ENCODE data around the gene PCSK6.

The PCSK6 gene

DNA sequence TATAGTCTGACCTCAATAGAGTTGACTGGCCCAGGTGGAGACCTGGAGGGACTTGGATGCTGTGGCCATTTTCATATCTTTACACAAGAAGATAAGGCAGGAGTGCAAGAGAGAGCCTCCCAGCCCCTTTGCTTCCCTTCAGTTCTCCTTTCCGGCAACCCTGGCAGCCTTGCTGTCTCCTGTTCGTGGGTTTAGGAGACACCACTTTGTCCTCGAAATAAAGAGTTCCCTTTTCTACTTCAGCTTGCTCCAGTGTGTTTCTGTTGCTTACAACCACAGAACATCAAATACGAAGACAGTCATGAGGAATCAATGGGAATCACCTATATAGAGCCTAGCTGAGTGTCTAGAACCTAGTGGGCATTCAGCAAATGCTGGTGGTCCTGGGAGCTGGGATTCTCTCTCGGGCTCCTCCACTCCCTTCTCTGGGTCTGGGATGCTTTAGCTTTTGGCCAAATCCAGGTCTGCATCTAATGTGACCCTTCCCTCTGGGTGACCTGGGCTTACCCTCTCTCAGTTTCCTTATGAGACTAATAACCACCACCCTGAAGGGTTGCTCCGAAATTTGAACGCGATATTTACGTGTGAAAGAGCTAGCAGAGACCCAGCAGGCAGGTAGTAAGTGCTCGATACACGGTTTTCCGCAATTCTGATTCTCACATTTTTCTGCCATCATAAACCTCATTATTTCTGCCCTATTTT is 44.5 kb downstream of the PCSK6 start:
- peak; percentile 10 for DNase-seq

DNA sequence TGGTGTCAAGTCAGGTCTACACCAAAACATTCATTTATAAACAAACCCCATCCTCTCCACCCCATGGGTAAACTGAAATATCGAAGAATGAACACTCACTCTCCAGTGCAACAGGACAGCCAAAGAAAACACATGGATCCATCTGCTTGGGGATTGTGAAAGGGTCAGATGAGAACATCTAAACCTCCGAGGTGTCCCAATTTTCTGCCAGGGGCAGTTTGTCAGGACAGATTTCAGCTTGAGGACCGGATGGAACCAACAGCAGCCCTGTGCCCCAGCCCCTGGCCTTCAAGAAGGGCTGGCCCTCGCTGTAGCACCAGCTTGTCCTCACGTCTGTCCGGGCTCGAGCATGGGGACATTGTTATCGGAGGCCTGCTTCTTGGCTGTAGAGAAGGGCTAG is 45.5 kb downstream of the PCSK6 start:
- no peak for DNase-seq

DNA sequence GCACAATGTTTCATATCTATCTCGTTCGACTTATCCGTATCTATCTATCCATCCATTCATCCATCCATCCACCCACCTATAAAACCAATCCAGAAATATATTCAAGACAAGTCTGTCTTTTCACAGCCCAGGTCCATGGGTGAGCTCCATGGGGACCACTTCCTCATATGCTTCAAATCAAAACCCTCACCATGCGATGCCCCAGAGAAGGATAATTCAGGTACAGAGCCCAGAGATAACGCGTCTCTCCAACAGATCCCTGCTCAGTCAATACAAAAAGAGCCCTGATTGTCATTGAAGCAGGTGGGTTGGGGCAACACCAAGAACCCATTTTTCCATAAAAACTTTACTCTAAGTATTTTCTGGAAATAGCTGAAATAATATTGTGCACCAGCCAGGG is 47.2 kb downstream of the PCSK6 start:
- no peak for DNase-seq

DNA sequence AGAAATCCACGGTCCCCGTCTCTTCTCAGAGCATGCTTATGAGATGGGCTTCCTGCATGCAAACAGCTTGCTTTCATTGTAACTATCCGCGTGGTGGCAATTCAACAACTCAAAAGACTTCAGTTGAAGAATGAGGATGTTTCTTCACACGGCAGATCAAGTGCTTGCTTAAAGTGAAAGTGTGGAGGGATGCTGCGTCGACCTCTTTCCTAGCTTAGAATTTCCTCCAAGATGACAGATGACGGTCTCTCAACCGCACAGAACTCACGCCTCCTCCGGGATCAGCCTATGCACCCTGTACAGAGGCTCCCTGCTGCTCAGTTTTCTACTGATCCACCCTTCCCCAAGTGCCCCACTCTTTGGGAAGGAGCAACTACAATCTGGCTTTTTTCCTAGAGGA is 47.8 kb downstream of the PCSK6 start:
- DNase-seq: peak; percentile 17

DNA sequence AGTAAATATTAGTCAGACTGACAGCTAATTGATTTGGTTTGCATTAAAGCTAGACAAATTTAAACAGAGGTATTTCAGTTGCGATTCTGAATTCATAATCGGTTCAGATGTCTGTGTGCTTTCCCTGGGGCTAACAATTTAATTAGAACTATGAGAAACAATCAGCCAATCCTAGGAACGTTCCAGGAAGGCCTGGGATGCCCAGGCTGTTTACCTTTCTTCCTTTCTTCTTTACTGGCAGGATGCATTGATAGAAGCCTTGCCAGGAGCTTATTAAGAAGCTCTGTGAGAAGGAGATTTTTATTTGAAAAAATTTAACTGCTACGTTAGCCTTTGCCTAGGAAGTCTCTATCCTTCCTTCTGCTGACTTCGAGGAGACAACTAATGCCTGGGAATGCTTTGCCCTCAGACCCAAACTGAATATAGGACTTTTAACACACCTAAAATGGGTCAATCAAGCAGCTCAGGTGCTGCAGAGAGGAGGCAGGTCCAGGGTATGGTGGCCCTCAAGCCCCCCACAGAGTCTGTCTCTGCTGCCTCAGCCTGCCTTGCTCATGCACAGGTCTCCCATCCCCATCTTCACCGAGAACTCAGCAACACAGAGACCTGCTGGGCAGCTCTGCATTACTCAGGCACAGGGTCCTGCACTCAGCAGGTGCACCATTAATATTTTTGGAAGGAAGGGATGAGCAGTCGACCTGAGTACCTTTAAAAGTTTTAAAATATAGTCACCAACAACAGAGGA is 48.5 kb downstream of the PCSK6 start:
- DNase-seq: no peak

DNA sequence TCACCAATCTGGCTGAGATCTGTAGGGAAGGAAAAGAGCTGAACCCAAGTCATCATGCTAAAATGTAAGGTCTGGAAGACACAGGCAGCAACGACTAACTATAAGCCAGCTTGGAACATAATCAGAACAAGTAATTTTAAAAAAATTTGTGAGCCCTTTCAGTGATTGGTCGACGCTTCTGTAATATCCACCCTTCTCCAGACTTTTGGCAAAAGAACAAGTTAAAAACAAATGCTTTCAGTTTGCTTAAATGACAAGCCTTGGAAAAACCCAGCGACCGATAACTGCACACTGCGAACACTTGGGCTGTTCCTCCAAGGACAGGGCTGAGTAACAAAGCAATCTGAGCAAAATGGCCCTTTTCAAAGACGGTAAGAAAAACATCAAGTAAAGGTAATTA is 49.6 kb downstream of the PCSK6 start:
- DNase-seq: no peak

DNA sequence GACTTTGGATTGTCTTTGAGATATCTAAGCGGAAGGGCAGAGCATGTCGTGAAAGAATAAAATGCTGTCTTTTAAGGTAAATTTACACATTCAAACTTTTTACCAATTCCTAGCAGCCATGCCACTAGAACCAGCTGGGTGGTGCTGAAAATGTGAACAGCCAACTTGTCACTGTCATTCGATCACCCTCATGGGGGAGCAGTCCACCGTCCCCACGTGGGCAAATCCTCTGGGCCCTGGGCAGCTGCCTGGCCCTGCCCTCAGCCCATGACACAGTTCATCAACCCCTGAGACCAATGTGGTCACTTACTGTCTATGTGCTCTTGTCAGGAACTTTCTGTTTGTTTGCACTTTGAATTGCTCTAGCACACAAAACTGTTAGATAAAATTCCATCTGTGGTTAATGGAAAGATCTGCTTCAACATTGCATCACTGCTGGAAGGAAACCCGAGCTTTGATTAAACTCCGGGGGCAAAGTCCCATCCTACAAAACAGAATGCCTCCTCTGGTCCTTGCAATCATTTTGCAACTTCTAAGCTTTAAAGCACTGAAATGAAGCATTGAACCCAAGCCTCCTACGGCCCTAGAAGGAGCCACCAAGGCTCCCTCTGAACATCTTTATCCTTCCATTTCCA is 50.1 kb downstream of the PCSK6 start:
- no peak for DNase-seq

DNA sequence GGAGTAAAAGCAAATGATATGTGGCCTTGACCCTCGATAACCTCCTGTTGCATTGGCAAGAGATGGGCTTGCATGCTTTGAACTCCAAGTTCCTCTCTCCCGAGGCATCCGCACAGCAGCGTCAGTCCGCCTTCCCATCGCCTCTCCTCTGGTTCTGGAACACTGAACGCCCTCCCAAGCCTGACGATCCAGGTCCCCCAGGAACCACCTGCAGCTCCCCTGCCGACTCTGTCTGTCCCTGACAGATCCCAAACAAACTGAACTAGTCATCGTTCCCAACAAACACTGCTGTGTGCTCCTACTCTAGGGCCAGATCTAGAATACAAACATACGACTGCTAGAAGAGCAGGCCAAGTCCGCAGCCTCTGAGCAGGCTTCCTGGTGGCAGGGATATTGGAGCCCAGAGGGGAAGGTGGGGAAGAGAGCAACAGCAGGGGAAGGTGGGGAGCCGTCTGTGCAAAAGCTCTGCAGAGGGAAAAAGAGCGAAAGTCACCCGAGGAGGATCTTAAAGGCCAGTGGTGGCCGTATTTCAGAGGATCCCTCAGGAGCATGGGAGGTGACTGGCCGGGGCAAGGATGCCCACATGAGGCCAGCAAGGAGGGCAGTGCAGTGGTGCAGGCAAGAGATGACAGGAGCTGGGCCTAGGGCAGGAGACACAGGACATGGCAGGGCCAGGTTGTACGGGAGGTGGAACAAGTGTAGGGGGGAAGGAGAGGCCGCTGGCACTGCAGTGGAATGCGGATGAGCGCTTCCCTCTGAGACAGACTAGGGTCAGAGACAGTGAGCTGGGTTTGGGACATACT is 50.8 kb downstream of the PCSK6 start:
- DNase-seq: no peak

DNA sequence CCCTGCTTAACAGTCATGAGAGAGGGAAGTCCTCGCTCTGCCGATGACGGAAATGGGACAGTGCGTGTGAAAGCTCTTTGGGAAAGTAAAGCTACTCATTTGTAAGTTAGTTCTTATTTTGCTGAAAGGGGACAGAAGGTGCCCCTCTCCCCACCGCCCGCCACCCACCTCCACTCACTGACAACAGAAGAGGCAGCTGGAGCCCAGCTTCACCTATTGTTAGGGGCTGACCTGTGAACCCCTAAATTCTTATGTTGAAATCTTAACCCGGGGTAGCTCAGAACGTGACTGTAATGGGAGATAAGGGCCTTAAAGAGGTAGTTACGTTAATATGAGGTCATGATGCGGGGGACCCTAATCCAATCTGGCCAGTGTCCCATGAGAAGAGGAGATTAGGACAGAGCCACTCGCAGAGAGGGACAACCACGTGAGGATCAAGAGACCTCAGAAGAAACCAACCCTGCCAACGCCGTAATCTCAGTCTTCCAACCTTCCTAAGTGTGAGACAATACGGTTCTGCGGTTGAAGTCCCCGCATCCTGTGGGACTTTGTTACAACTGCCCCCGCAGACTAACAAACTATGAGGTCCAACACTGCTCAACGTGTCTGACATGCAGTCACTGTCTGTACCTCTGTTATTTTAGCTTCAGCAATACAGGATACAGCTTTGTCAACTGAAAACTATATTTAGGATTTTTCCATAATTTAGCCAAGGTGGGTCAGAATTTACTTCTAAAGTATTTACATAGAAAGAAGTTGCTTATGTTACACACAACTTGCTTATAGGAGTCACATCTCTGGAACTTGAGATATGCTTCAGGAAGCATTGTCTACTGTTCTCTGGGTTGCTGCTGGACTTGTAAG is 51.7 kb downstream of the PCSK6 start:
- no peak for DNase-seq

DNA sequence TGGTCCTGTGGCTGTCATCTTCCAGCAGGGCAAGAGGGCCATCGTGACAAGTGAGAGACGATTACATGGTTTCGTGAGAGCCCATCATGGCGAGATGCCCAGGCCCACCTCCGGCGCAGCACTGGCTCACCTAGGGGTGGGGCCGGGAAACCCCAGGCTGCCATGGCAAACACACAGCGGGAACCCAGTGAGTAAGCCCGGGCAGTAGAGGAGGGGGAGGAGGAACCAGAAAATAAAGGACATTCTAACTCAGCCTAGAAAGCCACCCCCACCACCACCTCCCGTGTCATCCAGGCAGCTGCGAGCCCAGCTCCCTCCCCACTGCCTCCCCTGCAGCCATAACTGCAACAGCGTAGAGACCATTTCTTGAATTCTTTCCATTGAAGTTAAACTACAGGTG is 52.3 kb downstream of the PCSK6 start:
- no peak for DNase-seq

DNA sequence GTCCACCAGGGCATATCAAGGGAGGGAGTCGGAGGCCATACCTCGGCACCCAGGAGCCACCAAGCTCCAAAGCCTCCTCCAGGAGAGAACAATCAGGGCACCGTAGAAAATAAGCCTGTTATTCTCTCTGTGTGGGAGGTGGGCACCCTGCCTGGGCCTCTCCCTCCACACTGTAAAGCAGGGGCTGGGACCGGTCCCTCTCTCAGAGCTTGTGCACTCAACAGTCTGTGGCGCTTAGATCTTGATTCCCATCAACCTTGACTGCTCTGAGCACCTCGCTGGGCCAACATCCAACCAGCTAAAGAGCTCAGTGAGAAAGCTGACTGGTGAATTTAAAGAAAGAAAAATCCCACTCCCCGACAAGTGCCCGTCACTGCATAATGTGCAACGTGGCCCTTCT is 53.0 kb downstream of the PCSK6 start:
- no peak for DNase-seq

DNA sequence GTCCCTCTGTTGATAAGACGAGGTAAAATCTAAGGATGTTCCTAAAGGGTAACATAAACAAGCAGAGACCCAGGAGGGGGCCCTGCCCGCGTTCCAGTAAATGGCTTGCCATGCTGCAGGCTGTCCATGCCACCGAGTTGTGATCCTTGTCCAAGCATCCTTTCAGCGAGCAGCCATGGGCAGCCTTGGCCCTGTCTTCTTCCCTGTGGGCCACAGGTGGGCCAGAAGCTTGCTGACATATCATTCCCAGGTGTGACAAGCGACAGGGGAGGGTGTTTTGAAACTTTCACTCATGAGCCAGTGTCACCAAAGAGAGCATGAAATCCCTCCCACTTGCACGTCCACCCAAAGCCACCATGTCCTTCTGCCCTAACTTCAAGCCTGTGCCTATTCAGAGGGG is 53.7 kb downstream of the PCSK6 start:
- no peak for DNase-seq

DNA sequence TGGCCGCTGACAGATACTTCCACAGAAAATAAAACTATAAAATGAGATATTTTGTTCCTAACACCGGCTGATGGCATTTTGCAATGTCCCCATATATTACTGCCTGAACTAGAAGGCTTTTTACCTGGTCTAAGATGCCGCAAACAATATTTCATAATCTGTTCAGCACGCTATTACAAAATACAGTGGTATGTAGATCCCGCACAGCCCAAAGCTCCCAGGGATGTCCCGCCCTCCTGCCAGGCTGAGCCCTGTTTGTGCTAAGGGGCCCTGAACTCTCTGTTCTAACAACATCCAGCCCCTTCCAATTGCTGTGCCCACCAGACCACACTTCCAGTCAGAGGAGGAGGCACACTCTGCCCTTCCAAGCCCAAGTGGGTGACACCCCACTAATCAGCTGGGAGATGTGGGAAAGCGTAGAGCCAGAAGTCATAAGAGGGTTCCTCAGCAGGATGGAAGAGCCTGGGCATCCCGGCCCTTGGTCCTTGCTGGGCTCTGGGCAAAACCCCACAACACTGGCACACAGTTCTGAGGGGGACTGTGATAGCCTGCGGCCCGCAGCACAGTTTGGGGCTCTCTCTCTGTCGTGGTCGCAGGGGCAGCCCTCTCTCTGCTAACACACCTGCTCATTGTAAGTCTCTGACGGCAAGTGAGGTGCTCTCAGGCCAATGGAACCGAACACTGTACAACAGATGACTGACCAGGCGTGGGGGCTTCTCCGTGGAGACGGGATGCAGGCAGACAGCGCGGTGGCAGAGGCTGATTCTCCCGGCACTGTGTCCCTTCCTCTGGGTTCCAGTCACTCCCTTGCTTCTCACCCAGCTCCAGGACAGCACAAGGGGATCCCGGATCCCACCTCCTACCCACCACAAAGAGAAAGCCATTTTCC is 55.2 kb downstream of the PCSK6 start:
- DNase-seq: no peak

DNA sequence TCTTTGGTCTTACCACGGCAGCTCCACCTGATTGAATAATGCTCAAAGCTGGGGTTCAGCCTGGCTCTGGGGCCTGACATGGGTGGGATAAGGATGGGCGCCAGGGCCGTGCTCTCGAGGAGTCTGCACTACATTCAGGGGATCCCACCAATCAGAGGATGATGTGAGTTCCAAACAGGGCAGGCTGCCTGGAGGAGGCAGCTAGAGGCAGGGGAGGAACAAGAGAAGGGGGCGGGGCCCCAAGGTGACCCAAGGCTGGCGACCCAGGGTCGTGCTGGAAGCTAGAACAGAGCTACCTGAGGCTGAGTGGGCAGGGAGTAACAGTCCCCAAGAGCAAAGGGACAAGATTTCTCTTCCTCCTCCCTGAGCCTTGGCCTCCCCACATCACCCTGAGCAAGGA is 56.1 kb downstream of the PCSK6 start:
- DNase-seq: no peak

DNA sequence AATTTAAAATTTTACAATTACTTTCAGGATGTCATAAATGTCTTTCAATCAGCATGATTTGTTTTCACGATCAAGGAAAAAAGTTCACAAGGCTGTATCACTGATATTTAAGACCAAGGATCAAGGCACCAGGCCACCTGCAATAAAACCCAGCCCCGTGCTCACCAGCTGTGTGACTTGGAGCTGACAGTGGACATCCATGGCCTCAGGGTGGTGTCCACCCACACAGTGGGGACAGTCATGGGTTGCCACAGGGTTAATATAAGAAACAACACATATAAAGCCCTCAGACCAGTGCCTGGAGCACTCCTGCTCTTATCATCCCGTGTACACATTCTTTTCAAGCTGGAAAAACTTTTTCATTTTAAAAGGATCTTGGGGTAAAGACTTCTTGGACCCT is 56.5 kb downstream of the PCSK6 start:
- DNase-seq: no peak

DNA sequence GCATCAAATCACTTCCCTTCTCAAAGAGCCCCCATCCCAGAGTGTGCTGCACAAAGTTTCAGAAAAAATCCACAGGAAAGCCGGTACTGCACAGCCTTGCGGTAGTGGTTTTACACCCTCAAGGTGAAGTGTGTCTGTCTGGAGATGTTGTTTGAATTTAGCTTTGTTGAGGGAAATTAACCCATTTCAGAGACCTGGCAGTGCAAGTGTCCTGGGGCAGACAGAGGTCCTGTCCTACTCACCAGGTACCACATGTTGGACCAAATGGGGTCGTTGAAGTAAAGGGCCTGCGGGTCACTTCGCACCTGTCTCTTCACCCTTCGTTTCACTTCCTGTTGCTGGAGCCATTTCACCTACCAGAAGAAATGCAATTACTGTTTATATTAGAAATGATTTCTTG is 57.8 kb downstream of the PCSK6 start:
- DNase-seq: no peak

DNA sequence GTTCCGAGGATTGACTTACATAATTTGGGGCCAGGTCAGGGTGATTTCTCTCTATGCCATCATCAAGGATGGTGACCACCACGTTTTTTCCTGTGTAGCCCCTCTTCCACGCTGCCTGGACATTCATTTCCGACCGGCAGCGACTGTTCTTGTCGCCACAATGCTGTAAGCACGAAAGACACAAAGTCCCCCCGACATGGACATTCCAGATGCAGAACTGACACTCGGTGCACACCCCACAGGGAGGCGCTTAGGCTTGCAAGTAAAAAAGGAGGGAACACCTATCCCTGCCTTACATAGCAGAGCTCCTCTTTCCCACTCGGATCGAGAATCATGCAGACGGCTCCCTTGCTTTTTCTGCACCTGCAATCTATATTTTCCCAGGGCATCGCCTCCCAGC is 58.2 kb downstream of the PCSK6 start:
- no peak for DNase-seq

DNA sequence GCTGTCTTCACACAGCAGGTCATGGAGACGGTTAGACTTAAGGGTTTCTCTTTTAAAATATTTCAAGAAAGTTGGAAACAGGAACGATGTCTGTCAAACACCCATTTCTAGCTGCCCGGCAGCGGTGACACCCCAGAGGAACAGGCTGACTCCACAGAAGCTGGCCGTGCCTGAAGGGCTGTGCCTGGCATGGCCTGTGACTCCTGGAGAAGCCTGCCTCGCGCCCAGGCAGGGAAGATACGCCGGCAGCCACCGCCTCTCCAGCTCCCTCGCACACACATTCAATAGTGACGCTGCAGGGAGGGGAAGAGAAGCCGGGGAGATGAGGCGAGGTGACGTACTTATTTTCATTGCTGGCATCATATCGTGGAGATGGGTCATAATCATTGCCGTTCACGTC is 59.9 kb downstream of the PCSK6 start:
- DNase-seq: no peak

DNA sequence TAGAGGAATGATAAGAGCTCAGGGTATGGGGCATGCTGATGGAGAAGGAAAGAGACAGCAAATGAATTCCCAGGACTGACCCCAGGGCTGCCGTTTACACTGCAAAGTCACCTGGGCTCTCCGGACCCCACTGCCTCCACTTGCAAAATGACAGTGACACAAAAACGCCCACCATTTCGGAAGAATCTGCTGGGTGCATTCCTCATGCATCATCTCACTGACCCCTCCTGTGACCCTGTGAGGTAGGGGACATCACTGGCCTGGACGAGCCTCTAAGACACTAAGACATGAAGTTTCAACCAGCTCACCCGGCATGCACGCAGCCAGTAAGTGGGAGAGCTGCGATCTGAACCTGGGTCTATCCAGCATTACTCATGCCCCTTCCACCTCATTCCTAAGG is 60.3 kb downstream of the PCSK6 start:
- DNase-seq: no peak

DNA sequence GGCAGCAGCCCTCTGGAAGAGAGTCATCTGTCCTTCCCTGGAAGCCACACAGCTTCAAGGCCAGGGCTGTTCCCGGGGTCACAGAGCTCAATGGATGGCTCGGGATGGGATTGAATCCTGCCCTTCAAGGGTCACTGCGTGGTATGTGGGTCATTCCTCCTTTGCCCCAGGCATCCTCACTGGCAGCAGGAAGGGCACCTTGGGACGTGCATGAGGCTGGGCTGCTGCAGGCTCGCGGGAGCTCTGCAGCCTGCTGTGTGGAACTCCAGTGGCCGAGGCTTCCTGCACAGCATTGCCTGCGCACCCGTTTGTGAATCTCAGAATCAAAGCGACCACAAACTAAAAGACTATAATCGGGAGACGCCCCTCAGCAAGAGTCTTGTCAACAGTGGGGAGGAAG is 60.7 kb downstream of the PCSK6 start:
- DNase-seq: no peak
